VCaP (cell line): Measurements from ENCODE around the gene CNPY2.

Experiments
- H3K27ac ChIP-seq: fragments of 450-650 bp; 2 replicates; pipeline ENCODE4 v1.5.1; 2017
- TF ChIP-seq, protein P1 (sequence below): fragments of 450-650 bp; conservative IDR thresholded peaks from 2 replicates; pipeline ENCODE4 v1.5.1; 2017; ENCODE audit warnings: mild to moderate bottlenecking, moderate library complexity

CNPY2 gene

DNA sequence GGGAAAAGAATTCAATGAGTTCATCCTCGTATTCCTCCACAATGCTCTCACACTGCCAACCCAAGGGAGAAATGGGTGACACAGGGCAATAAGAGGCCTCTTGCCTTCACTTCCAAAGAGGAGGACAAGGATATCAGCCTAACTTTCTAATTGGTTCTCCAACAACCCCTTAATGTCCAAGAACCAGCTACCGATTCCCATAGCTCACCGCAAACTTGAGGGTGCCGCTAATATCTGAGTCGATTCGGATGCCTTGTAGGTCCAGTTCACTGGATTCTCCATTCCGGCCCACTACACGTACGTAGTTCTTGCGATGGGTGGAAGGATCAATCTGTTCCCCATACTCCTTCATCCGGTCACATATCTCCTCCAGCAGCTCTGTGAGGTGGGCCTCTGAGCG lies 4.8 kb downstream of the CNPY2 start:
- H3K27ac ChIP-seq: no peak overlapping the region
- TF ChIP-seq, protein P1, sequence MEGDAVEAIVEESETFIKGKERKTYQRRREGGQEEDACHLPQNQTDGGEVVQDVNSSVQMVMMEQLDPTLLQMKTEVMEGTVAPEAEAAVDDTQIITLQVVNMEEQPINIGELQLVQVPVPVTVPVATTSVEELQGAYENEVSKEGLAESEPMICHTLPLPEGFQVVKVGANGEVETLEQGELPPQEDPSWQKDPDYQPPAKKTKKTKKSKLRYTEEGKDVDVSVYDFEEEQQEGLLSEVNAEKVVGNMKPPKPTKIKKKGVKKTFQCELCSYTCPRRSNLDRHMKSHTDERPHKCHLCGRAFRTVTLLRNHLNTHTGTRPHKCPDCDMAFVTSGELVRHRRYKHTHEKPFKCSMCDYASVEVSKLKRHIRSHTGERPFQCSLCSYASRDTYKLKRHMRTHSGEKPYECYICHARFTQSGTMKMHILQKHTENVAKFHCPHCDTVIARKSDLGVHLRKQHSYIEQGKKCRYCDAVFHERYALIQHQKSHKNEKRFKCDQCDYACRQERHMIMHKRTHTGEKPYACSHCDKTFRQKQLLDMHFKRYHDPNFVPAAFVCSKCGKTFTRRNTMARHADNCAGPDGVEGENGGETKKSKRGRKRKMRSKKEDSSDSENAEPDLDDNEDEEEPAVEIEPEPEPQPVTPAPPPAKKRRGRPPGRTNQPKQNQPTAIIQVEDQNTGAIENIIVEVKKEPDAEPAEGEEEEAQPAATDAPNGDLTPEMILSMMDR: no peak

DNA sequence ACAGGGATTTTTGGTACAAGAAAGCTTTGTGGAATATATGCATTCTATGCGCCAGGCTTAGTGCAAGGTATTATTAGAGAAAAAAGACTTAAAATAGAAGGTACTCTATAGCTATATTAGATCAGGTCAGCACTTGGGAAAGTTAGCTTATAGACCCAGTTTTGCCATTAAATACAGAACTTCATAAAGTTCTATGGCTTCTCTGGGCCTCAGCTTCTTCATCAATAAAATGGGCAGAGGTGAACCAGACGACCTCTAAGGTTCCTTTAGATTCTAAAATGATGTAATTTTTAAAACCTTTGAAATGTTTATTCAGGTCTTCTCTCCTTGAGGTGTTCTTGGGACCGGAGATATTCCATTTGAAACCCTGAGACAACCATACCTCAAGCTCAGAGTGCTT lies 7.1 kb downstream of the CNPY2 start:
- H3K27ac ChIP-seq: no peak overlapping the region
- TF ChIP-seq, protein P1: no peak

DNA sequence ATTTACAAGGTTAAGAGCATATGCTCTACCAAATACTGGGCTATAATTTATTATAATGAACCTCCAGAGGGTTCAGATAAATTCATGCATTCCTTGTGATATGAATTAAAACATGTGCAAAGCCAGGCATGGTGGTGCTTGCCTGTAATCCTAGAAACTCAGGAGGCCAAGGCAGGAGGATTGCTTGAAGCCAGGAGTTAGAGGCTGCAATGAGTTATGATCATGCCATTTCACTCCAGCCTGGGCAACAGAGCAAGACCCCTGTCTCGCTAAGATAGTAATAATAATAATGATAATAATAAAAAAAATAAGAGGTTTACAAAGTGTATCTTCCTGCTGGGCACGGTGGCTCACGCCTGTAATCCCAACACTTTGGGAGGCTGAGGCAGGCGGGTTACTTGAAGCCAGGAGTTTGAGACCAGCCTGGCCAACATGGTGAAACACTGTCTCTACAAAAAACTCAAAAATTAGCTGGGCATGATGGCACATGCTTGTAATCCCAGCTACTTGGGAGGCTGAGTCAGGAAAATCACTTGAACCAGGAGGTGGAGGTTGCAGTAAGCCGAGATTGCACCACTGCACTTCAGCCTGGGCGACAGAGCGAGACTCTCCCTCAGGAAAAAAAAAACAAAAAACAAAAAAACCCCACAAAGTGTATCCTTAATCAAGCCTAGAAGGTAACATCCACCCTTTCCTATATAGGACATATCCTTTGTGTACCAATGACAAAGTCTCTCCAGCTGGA lies 8.4 kb downstream of the CNPY2 start:
- TF ChIP-seq, protein P1: no peak
- no peak overlapping the region for H3K27ac ChIP-seq

GRCh38 chr12:56304872-56305590 lies 10.8 kb downstream of the CNPY2 start:
- TF ChIP-seq, protein P1: no peak
- no peak overlapping the region for H3K27ac ChIP-seq

- no peak overlapping the region for H3K27ac ChIP-seq
- TF ChIP-seq, protein P1: no peak
These were observed 11.5 kb downstream of the CNPY2 start for GRCh38 chr12:56304276-56304675.

GRCh38 chr12:56300644-56301464 lies 14.9 kb downstream of the CNPY2 start:
- H3K27ac ChIP-seq: peak overlapping the region; percentile 97
- TF ChIP-seq, protein P1: no peak
